Loucy (cell line): ENCODE data around the gene DDB1.
A peak's percentile ranks its signal among the peaks of the same experiment; 100 is the strongest.

ENCODE experiments used
- H2AFZ ChIP-seq: fragments of 200-600 bp; sonication (generic); 2 replicates; pipeline ENCODE4 v1.6.0; 2016; ENCODE audit warnings: antibody characterized with exemption, mild to moderate bottlenecking, low read length, moderate library complexity
- H3F3A ChIP-seq: fragments of 200-600 bp; 2 replicates; pipeline ENCODE4 v1.6.0; 2016; ENCODE audit warnings: antibody characterized with exemption, low read depth, mild to moderate bottlenecking
- H3K27me3 ChIP-seq: fragments of 200-600 bp; sonication (generic); 2 replicates; pipeline ENCODE4 v1.6.1; 2014; ENCODE audit warnings: low read length, mild to moderate bottlenecking; ENCODE audit not compliant: insufficient read depth, poor library complexity, severe bottlenecking
- H3K36me3 ChIP-seq: fragments of 200-600 bp; sonication (generic); 2 replicates; pipeline ENCODE4 v1.6.1; 2016; ENCODE audit warnings: low read length; ENCODE audit not compliant: insufficient read depth
- H3K4me1 ChIP-seq: fragments of 200-600 bp; sonication (generic); 2 replicates; pipeline ENCODE4 v1.5.1; 2014; ENCODE audit warnings: low read length, mild to moderate bottlenecking; ENCODE audit not compliant: insufficient read depth, poor library complexity, severe bottlenecking
- H3K4me2 ChIP-seq: fragments of 200-600 bp; sonication (generic); 2 replicates; pipeline ENCODE4 v1.6.0; 2014; ENCODE audit warnings: antibody characterized with exemption, low read length, low read depth, mild to moderate bottlenecking; ENCODE audit not compliant: poor library complexity, severe bottlenecking
- H3K4me3 ChIP-seq: fragments of 200-600 bp; sonication (generic); 2 replicates; pipeline ENCODE4 v1.5.1; 2014; ENCODE audit warnings: low read length, mild to moderate bottlenecking, mixed read lengths; ENCODE audit not compliant: poor library complexity, severe bottlenecking
- H3K79me2 ChIP-seq: fragments of 200-600 bp; sonication (generic); 2 replicates; pipeline ENCODE4 v1.6.1; 2014; ENCODE audit warnings: low read length; ENCODE audit not compliant: insufficient read depth
- H3K9ac ChIP-seq: fragments of 200-600 bp; sonication (generic); 2 replicates; pipeline ENCODE4 v1.6.0; 2014; ENCODE audit warnings: mild to moderate bottlenecking, low read depth, low read length, moderate library complexity; ENCODE audit not compliant: poor library complexity, severe bottlenecking
- H3K9me2 ChIP-seq: fragments of 200-600 bp; sonication (generic); replicated peaks from 2 replicates; pipeline ENCODE4 v1.6.1; 2016; ENCODE audit warnings: low read depth, low read length, mixed read lengths
- H3K9me3 ChIP-seq: fragments of 200-600 bp; sonication (generic); 2 replicates; pipeline ENCODE4 v1.6.1; 2014; ENCODE audit warnings: mild to moderate bottlenecking, antibody characterized with exemption, low read length, low read depth; ENCODE audit not compliant: insufficient read depth
- H4K20me1 ChIP-seq: fragments of 200-600 bp; sonication (generic); 2 replicates; pipeline ENCODE4 v1.6.0; 2014; ENCODE audit warnings: antibody characterized with exemption, low read length, mild to moderate bottlenecking; ENCODE audit not compliant: insufficient read depth, poor library complexity, severe bottlenecking
- EZH2phosphoT487 ChIP-seq: fragments of 200-600 bp; IDR thresholded peaks from 2 replicates; pipeline ENCODE4 v1.6.1; 2018; ENCODE audit warnings: antibody characterized with exemption, mild to moderate bottlenecking, moderate library complexity, borderline replicate concordance
- TF ChIP-seq, protein P1 (sequence below): fragments of 200-600 bp; sonication (generic); conservative IDR thresholded peaks from 2 replicates; pipeline ENCODE4 v1.5.1; 2014; ENCODE audit warnings: mild to moderate bottlenecking, antibody characterized with exemption, low read length

Gene DDB1

GRCh38 chr11:61295596-61295926 is 37.3 kb downstream of the DDB1 start:
- Histone ChIP-seq H3K4me2 (no peak overlapping the region), H3K9me2 (no peaks in the 10 kb centered on the region), H3K27me3 (no peaks in the 10 kb centered on the region), H3F3A (no peaks in the 10 kb centered on the region), H3K36me3 (peaks cover 31% of the 10 kb centered on the region; the same call in 1 of the 2 replicates), H2AFZ (no peak overlapping the region), H3K9ac (no peak overlapping the region), H4K20me1 (no peaks in the 10 kb centered on the region), H3K4me3 (no peak overlapping the region), H3K79me2 (no peaks in the 10 kb centered on the region), H3K9me3 (no peaks in the 10 kb centered on the region), H3K4me1 (peaks cover 21% of the 10 kb centered on the region)
- no peak for TF ChIP-seq EZH2phosphoT487
- TF ChIP-seq, protein P1, sequence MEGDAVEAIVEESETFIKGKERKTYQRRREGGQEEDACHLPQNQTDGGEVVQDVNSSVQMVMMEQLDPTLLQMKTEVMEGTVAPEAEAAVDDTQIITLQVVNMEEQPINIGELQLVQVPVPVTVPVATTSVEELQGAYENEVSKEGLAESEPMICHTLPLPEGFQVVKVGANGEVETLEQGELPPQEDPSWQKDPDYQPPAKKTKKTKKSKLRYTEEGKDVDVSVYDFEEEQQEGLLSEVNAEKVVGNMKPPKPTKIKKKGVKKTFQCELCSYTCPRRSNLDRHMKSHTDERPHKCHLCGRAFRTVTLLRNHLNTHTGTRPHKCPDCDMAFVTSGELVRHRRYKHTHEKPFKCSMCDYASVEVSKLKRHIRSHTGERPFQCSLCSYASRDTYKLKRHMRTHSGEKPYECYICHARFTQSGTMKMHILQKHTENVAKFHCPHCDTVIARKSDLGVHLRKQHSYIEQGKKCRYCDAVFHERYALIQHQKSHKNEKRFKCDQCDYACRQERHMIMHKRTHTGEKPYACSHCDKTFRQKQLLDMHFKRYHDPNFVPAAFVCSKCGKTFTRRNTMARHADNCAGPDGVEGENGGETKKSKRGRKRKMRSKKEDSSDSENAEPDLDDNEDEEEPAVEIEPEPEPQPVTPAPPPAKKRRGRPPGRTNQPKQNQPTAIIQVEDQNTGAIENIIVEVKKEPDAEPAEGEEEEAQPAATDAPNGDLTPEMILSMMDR, result no peak

GRCh38 chr11:61294717-61295595 is 37.9 kb downstream of the DDB1 start, which contains the start of gene VWCE:
VWCE (minus strand) TSS chr11:61295316; CDS start chr11:61295037, 279 bp downstream.
- Histone ChIP-seq H3F3A (no peaks in the 10 kb centered on the region), H3K9me2 (no peaks in the 10 kb centered on the region), H3K4me3 (peak within 1 kb of the TSS; percentile 70), H3K4me2 (peak within 1 kb of the TSS; percentile 89), H3K9me3 (no peaks in the 10 kb centered on the region), H3K27me3 (no peaks in the 10 kb centered on the region), H3K36me3 (peaks cover 25% of the 10 kb centered on the region; the same call in 1 of the 2 replicates), H3K79me2 (no peaks in the 10 kb centered on the region), H4K20me1 (no peaks in the 10 kb centered on the region), H3K9ac (peak within 1 kb of the TSS; percentile 75), H2AFZ (peak within 1 kb of the TSS; percentile 93), H3K4me1 (peaks cover 21% of the 10 kb centered on the region)
- TF ChIP-seq, protein P1, result peak; percentile 18; the same call in 1 of the 2 replicates
- no peak for TF ChIP-seq EZH2phosphoT487

GRCh38 chr11:61293867-61294716 is 38.8 kb downstream of the DDB1 start:
- Histone ChIP-seq H3K36me3 (peaks cover 16% of the 10 kb centered on the region; the same call in 1 of the 2 replicates), H3F3A (no peaks in the 10 kb centered on the region), H3K9me3 (no peaks in the 10 kb centered on the region), H4K20me1 (no peaks in the 10 kb centered on the region), H3K4me3 (peak overlapping the region; percentile 70), H2AFZ (peak overlapping the region; percentile 93), H3K4me2 (peak overlapping the region; percentile 89), H3K9me2 (no peaks in the 10 kb centered on the region), H3K4me1 (peaks cover 20% of the 10 kb centered on the region), H3K79me2 (no peaks in the 10 kb centered on the region), H3K9ac (peak overlapping the region; percentile 75), H3K27me3 (no peaks in the 10 kb centered on the region)
- TF ChIP-seq EZH2phosphoT487, result no peak
- TF ChIP-seq, protein P1, result no peak
